Measurements from ENCODE around the gene ZNF407.

DNA sequence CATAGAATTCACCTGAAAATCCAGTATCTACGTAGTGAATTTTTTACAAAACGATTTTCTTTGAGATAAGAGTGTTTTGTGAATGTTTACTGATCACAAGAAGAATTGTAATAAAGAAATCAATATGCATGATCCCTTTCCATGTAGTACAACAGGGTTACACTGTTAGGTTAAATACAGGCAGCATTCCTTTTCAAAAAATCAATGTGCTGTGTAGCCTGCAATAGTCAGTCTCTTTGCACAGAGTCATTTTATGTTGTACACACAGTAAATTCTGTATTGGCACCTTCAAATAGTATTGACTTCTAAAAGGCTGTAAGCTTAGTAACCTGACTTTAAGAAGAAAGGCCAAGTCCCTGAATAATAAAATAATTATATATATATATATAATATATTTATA, 63.3 kb downstream of the ZNF407 start:
- TF ChIP-seq CTCF (conservative IDR thresholded peaks at IDR 0.05; ENCODE audit: low read depth, low read length) (no peak), EZH2 (IDR thresholded peaks at IDR 0.05; ENCODE audit: borderline replicate concordance, low read depth, low read length, poor library complexity, severe bottlenecking) (no peak)

Measured in A673 (cell line).